C4-2B (cell line): ENCODE measurements around the gene CDC27.

ENCODE experiments used
- ZFX ChIP-seq: fragments of 450-650 bp; IDR thresholded peaks from 2 replicates; pipeline ENCODE4 v1.6.1; 2017
- TF ChIP-seq, protein P1 (sequence below): fragments of 450-650 bp; conservative IDR thresholded peaks from 2 replicates; pipeline ENCODE4 v1.5.1; 2017; ENCODE audit warnings: mild to moderate bottlenecking

DNA sequence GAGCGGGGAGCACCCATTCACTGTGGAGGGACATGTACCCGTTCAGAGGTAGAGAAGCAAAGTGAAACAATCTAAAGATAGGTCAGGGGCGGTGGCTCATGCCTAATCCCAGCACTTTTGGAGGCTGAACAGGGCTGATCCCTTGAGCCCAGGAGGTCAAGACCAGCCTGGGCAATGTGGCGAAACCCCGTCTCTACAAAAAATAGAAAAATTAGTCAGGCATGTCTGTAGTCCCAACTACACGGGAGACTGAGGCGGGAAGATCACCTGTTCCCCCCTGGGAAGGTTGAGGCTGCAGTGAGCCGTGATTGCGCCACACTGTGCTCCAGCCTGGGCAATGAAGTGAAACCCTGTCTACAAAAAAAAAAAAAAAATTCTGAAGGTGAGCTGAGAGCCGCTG lies 41.8 kb upstream of the CDC27 start:
- TF ChIP-seq, protein P1, sequence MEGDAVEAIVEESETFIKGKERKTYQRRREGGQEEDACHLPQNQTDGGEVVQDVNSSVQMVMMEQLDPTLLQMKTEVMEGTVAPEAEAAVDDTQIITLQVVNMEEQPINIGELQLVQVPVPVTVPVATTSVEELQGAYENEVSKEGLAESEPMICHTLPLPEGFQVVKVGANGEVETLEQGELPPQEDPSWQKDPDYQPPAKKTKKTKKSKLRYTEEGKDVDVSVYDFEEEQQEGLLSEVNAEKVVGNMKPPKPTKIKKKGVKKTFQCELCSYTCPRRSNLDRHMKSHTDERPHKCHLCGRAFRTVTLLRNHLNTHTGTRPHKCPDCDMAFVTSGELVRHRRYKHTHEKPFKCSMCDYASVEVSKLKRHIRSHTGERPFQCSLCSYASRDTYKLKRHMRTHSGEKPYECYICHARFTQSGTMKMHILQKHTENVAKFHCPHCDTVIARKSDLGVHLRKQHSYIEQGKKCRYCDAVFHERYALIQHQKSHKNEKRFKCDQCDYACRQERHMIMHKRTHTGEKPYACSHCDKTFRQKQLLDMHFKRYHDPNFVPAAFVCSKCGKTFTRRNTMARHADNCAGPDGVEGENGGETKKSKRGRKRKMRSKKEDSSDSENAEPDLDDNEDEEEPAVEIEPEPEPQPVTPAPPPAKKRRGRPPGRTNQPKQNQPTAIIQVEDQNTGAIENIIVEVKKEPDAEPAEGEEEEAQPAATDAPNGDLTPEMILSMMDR, result no peak
- TF ChIP-seq ZFX, result no peak
